ENCODE measurements around the gene KRT25. TPM values are rescaled to one million over a fixed set of nuclear protein-coding genes. Genes with fewer than 3 reads are reported as not detected.

KRT25 gene
- total and polyA plus RNA-seq, 2 of the 13 experiments (the other 11 are each of a cell fraction or from before 2014, with no cell fraction given) = not detected

- TF ChIP-seq ZNF501 (CRISPR knock-in tag; IDR thresholded peaks at IDR 0.05) (peak; percentile 71; the same call in 1 of the 2 replicates), MIER2 (CRISPR knock-in tag; IDR thresholded peaks at IDR 0.05) (peak; percentile 46; the same call in 1 of the 2 replicates), ZNF318 (CRISPR knock-in tag; IDR thresholded peaks at IDR 0.05) (no peak), KDM3A (CRISPR knock-in tag; IDR thresholded peaks at IDR 0.05; ENCODE audit: low read depth) (0 out of 2 replicates have a peak, but pooled peaks have one; percentile 79), HCFC1 (IDR thresholded peaks at IDR 0.05; ENCODE audit: low read depth, low read length) (no peak), HOMEZ (CRISPR knock-in tag; IDR thresholded peaks at IDR 0.05; ENCODE audit: low read depth) (no peak), ZBTB33 (CRISPR knock-in tag; IDR thresholded peaks at IDR 0.05) (no peak), ETV5 (CRISPR knock-in tag; IDR thresholded peaks at IDR 0.05; ENCODE audit: borderline replicate concordance) (peak; percentile 16; the same call in 1 of the 2 replicates), MBNL3 (CRISPR knock-in tag; conservative IDR thresholded peaks at IDR 0.05) (no peak), ZNF777 (CRISPR knock-in tag; IDR thresholded peaks at IDR 0.05) (no peak), NR2F1 (CRISPR knock-in tag; IDR thresholded peaks at IDR 0.05) (no peak), ZMYM4 (CRISPR knock-in tag; IDR thresholded peaks at IDR 0.05) (0 out of 2 replicates have a peak, but pooled peaks have one; percentile 50)
- TF ChIP-seq, protein P1, sequence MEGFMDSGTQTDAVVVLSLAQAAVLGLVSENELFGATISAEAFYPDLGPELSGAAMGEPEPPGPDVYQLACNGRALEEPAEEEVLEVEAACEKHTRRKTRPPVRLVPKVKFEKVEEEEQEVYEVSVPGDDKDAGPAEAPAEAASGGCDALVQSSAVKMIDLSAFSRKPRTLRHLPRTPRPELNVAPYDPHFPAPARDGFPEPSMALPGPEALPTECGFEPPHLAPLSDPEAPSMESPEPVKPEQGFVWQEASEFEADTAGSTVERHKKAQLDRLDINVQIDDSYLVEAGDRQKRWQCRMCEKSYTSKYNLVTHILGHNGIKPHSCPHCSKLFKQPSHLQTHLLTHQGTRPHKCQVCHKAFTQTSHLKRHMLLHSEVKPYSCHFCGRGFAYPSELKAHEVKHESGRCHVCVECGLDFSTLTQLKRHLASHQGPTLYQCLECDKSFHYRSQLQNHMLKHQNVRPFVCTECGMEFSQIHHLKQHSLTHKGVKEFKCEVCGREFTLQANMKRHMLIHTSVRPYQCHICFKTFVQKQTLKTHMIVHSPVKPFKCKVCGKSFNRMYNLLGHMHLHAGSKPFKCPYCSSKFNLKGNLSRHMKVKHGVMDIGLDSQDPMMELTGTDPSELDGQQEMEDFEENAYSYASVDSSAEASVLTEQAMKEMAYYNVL (CRISPR knock-in tag; IDR thresholded peaks at IDR 0.05; ENCODE audit: borderline replicate concordance) = no peak
- TF ChIP-seq, protein P2, sequence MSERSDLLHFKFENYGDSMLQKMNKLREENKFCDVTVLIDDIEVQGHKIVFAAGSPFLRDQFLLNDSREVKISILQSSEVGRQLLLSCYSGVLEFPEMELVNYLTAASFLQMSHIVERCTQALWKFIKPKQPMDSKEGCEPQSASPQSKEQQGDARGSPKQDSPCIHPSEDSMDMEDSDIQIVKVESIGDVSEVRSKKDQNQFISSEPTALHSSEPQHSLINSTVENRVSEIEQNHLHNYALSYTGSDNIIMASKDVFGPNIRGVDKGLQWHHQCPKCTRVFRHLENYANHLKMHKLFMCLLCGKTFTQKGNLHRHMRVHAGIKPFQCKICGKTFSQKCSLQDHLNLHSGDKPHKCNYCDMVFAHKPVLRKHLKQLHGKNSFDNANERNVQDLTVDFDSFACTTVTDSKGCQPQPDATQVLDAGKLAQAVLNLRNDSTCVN (CRISPR knock-in tag; IDR thresholded peaks at IDR 0.05; ENCODE audit: borderline replicate concordance) = peak; percentile 52; the same call in 1 of the 2 replicates
These were observed 48.5 kb upstream of the KRT25 start (continued) for GRCh38 chr17:40803617-40804082.

Data from HepG2 (cell line).